ENCODE results near the gene RAB11FIP4. TPM values are rescaled to one million over a fixed set of nuclear protein-coding genes. Genes with fewer than 3 reads are reported as not detected.
A peak's percentile ranks its signal among the peaks of the same experiment; 100 is the strongest.

RAB11FIP4 gene
- total RNA-seq, 1 donor from 2014 or later, result 1.0 TPM

DNA sequence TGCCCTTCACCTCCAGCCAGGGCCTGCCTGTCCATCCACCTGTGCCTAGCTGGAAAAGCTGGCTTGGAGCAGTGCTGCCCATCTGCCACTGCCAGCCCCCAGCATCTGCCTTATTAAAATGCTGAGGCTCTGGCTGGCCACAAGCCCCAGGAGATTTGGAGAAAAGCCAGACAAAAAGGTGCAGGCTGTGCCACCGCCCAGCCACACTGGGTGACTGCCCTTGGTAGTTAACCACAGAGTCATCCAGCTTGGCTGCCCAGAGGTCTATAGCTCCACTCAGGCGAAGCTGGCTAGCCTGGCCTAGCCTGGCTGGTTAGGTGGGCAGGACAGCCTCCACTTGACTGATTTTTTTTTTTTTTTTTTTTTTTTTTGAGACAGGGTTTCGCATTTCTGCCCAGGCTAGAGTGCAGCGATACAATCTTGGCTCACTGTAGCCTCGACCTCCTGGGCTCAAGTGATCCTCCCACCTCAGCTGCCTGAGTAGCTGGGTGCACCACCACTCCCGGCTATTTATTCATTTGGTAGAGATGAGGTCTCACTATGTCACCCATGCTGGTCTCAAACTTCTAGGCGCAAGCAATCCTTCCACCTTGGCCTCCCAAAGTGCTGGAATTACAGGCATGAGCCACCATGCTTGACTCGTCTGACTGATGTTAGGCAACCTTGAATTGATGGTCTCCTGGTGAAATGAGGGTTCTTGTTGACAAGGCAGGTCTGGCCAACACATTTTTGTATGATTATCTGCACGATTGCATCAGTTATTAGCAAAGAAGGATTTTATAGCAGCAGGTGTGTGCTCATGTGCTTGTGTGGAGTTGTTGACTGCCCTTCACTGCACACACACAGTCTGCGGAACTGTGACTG, 103.8 kb downstream of the RAB11FIP4 start:
- no peak overlapping the region for H3K27ac ChIP-seq (ENCODE audit: low read depth, low read length)
- no peaks in the 10 kb centered on the region for H3K9me3 ChIP-seq (ENCODE audit: control insufficient read depth in 3 of 3, low read length in 3 of 3)
- peaks cover 0 to 7% (median 0%) of the 10 kb centered on the region in 3 donors for H3K27me3 ChIP-seq (ENCODE audit: control insufficient read depth in 3 of 3, insufficient read depth in 3 of 3, low read length in 3 of 3)
- H3K36me3 ChIP-seq (ENCODE audit: control insufficient read depth in 3 of 3, insufficient read depth in 3 of 3, low read length in 3 of 3), result no peaks in the 10 kb centered on the region
- H3K4me1 ChIP-seq (ENCODE audit: control insufficient read depth in 3 of 3, insufficient read depth in 3 of 3, low read length in 3 of 3), result peaks cover 7 to 8% (median 7%) of the 10 kb centered on the region in 3 donors
- no peak overlapping the region for H3K9ac ChIP-seq (ENCODE audit: low read depth in 1 of 3, low read length in 3 of 3)
- no peak overlapping the region for H3K4me3 ChIP-seq (ENCODE audit: low read length in 3 of 3)

DNA sequence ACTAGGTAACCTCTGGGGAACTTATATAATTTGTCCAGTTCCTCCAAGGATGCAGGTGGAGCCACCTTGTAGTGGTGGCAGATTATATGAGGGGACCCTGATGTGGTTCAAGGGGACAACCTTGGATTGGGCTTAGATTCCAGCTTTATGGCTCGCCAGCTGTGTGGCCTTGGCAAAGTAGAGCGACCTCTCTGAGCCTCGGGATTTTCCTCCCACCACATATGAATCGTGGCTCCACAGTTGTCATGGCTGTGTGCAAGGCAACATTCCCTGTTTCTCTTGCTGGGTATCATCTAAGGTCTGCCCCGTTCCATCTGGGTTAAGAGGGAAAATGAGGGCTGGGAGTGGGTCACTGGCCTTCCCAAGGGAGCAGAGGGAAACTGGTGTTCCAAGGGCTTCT, 104.6 kb downstream of the RAB11FIP4 start:
- H3K36me3 ChIP-seq (ENCODE audit: control insufficient read depth in 3 of 3, insufficient read depth in 3 of 3, low read length in 3 of 3), result no peaks in the 10 kb centered on the region
- no peak overlapping the region for H3K27ac ChIP-seq (ENCODE audit: low read depth, low read length)
- H3K9me3 ChIP-seq (ENCODE audit: control insufficient read depth in 3 of 3, low read length in 3 of 3), result no peaks in the 10 kb centered on the region
- H3K4me3 ChIP-seq (ENCODE audit: low read length in 3 of 3), result no peak overlapping the region
- H3K27me3 ChIP-seq (ENCODE audit: control insufficient read depth in 3 of 3, insufficient read depth in 3 of 3, low read length in 3 of 3), result peaks cover 0 to 7% (median 0%) of the 10 kb centered on the region in 3 donors
- H3K4me1 ChIP-seq (ENCODE audit: control insufficient read depth in 3 of 3, insufficient read depth in 3 of 3, low read length in 3 of 3), result peaks cover 7 to 15% (median 9%) of the 10 kb centered on the region in 3 donors
- no peak overlapping the region for H3K9ac ChIP-seq (ENCODE audit: low read depth in 1 of 3, low read length in 3 of 3)

DNA sequence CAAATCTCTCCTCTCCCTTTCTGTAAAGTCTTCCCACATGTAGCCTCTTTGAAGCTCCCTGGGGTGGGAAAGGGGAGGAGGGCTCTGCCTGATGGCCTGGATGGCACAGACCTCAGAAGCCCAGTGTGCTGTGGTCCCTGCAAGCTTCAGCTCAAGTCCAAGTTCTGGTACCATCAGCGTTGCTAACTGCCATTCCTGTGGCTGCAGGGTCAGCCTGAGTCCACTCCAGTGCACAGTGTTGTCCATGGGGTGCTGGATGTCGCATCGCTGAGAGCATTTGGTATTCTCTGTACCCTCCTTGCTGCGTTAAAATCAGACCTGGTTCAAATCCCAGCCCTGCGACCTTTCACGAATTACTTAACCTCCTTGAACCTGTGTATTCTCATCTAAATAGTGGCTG, 105.1 kb downstream of the RAB11FIP4 start:
- H3K9ac ChIP-seq (ENCODE audit: low read depth in 1 of 3, low read length in 3 of 3), result no peak overlapping the region
- H3K4me3 ChIP-seq (ENCODE audit: low read length in 3 of 3), result no peak overlapping the region
- peaks cover 7 to 15% (median 9%) of the 10 kb centered on the region in 3 donors for H3K4me1 ChIP-seq (ENCODE audit: control insufficient read depth in 3 of 3, insufficient read depth in 3 of 3, low read length in 3 of 3)
- H3K9me3 ChIP-seq (ENCODE audit: control insufficient read depth in 3 of 3, low read length in 3 of 3), result no peaks in the 10 kb centered on the region
- H3K27ac ChIP-seq (ENCODE audit: low read depth, low read length), result no peak overlapping the region
- H3K27me3 ChIP-seq (ENCODE audit: control insufficient read depth in 3 of 3, insufficient read depth in 3 of 3, low read length in 3 of 3), result peaks cover 0 to 7% (median 0%) of the 10 kb centered on the region in 3 donors
- no peaks in the 10 kb centered on the region for H3K36me3 ChIP-seq (ENCODE audit: control insufficient read depth in 3 of 3, insufficient read depth in 3 of 3, low read length in 3 of 3)

DNA sequence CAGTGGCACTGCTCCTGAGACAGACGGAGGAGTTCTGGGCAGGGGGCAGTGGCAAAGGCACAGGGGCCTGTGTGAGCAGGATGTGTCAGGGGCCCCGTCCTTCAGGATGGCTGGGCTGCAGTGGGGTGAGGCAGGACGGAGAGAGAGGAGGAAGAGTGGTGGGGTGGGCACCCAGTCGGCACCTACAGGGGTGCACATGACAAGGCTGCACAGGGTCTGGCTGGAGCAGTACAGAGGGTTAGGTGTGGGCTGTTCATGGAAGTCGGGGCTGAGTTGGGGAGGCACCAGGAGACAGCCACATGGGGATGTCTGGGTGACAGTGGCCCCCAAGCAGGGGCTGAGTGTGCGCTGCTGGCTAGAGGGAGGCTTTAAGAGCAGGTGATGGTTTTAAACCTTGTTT, 106.0 kb downstream of the RAB11FIP4 start:
- Histone ChIP-seq H3K9ac (ENCODE audit: low read depth in 1 of 3, low read length in 3 of 3) (no peak overlapping the region), H3K27ac (ENCODE audit: low read depth, low read length) (no peak overlapping the region), H3K36me3 (ENCODE audit: control insufficient read depth in 3 of 3, insufficient read depth in 3 of 3, low read length in 3 of 3) (no peaks in the 10 kb centered on the region), H3K4me3 (ENCODE audit: low read length in 3 of 3) (no peak overlapping the region), H3K27me3 (ENCODE audit: control insufficient read depth in 3 of 3, insufficient read depth in 3 of 3, low read length in 3 of 3) (peaks cover 0 to 7% (median 0%) of the 10 kb centered on the region in 3 donors), H3K4me1 (ENCODE audit: control insufficient read depth in 3 of 3, insufficient read depth in 3 of 3, low read length in 3 of 3) (peaks cover 7 to 15% (median 9%) of the 10 kb centered on the region in 3 donors), H3K9me3 (ENCODE audit: control insufficient read depth in 3 of 3, low read length in 3 of 3) (no peaks in the 10 kb centered on the region)

DNA sequence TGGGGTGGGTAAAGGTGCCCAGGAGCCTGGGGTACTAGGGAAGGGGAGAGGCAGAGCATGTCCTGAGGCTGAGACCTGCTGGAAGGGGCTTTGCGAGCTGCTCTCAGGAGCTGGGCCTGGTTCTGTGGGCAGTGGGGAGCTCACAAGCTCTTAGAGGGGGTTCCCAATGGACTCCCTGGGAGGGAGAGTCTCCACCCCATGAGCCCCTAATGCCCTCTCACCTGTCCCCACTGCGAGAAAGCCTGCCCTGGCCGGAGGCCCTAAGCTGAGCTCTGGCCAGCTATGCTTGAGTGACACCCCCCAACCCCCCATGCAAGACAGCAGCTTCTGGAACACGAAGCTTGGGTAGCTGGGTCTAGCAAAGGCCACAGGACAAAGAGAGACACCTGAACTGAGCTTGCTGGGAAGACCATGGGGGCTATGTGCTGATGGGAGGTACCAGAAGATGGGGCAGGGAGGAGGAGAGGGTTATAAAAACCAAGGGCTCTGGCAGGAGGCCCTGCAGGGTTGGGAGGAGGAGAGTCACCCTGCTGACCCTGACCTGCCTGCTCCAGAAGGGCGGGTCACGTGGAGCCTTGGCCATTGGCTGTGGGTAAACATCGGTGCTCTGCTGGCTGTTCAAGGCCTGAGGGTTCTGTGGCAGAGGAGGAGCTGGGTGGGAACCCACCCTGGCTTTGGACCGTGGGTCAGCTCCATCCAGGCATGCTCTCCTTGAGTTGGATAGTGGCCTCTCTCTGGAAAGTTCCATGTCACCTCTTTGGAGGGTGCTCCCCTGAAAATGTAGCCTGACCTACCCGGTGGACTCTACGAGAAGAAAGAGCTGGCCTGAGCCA, 106.7 kb downstream of the RAB11FIP4 start:
- Histone ChIP-seq H3K27ac (ENCODE audit: low read depth, low read length) (no peak overlapping the region), H3K36me3 (ENCODE audit: control insufficient read depth in 3 of 3, insufficient read depth in 3 of 3, low read length in 3 of 3) (no peaks in the 10 kb centered on the region), H3K9ac (ENCODE audit: low read depth in 1 of 3, low read length in 3 of 3) (no peak overlapping the region), H3K9me3 (ENCODE audit: control insufficient read depth in 3 of 3, low read length in 3 of 3) (no peaks in the 10 kb centered on the region), H3K4me1 (ENCODE audit: control insufficient read depth in 3 of 3, insufficient read depth in 3 of 3, low read length in 3 of 3) (peaks cover 7 to 15% (median 9%) of the 10 kb centered on the region in 3 donors), H3K27me3 (ENCODE audit: control insufficient read depth in 3 of 3, insufficient read depth in 3 of 3, low read length in 3 of 3) (peaks cover 0 to 7% (median 0%) of the 10 kb centered on the region in 3 donors), H3K4me3 (ENCODE audit: low read length in 3 of 3) (no peak overlapping the region)

DNA sequence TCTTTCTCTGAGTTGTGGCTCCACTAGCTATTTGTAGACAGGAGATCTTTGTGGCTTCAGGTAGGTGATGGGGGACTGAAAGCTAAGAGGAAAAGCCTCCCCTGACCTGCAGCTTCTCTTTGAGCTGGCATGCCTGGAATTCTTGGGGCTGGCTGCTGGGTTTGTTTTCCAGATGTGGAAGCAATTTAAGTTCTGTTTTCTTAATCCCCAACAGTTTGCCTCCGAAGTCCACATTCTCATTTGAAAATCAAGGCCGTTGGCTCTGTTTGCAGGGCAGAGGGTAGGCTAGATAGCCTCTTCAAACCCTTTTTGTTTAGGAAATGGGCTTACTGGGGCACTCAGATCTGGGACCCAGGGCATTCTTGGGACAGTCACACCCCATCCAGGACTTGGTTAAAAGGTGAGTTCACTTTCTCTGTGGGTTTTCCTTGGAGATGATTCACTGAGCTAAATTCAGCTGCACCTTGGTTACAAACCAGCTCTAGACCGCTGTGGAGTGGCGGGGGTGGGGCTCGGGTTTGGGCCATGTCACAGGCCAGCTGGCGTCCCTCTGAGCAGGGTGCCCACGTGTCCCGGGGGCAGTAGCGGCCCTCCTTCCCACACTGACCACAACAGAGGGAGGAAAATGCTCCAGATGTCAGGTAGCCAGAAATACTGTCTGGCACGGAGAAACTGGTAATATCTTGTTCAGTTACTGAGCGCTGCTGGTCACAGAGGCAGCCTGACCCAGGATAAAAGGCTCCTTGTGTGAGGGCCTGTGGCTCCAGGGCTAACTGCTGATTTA, 108.5 kb downstream of the RAB11FIP4 start:
- Histone ChIP-seq H3K27ac (ENCODE audit: low read depth, low read length) (peak overlapping the region; percentile 77), H3K4me3 (ENCODE audit: low read length in 3 of 3) (peak overlapping the region; percentile 4 to 17 (median 17)), H3K27me3 (ENCODE audit: control insufficient read depth in 3 of 3, insufficient read depth in 3 of 3, low read length in 3 of 3) (peaks cover 0 to 7% (median 0%) of the 10 kb centered on the region in 3 donors), H3K4me1 (ENCODE audit: control insufficient read depth in 3 of 3, insufficient read depth in 3 of 3, low read length in 3 of 3) (peaks cover 7 to 15% (median 9%) of the 10 kb centered on the region in 3 donors), H3K36me3 (ENCODE audit: control insufficient read depth in 3 of 3, insufficient read depth in 3 of 3, low read length in 3 of 3) (no peaks in the 10 kb centered on the region), H3K9me3 (ENCODE audit: control insufficient read depth in 3 of 3, low read length in 3 of 3) (no peaks in the 10 kb centered on the region), H3K9ac (ENCODE audit: low read depth in 1 of 3, low read length in 3 of 3) (peak overlapping the region in 2 of 3 donors; percentile 4 to 61)

DNA sequence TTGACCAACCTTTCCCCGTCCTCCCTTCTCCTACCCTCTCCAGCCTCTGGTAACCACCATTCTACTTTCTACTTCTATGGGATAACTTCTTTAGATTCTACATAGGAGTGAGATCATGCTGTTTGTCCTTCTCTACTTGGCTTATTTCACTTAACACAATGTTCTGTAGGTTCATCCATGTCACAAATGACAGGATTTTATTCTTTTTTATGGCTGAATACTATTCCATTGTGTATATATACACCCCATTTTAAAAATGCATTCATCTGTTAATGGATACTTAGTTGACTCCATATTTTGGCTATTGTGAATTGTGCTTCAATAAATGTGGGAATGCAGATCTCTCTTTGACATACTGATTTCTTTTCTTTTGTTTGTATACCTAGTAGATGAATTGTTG, 115.0 kb downstream of the RAB11FIP4 start:
- no peaks in the 10 kb centered on the region for H3K9me3 ChIP-seq (ENCODE audit: control insufficient read depth in 3 of 3, low read length in 3 of 3)
- peaks cover 0 to 3% (median 0%) of the 10 kb centered on the region in 3 donors for H3K27me3 ChIP-seq (ENCODE audit: control insufficient read depth in 3 of 3, insufficient read depth in 3 of 3, low read length in 3 of 3)
- peaks cover 13 to 21% (median 18%) of the 10 kb centered on the region in 3 donors for H3K4me1 ChIP-seq (ENCODE audit: control insufficient read depth in 3 of 3, insufficient read depth in 3 of 3, low read length in 3 of 3)
- no peak overlapping the region for H3K27ac ChIP-seq (ENCODE audit: low read depth, low read length)
- H3K4me3 ChIP-seq (ENCODE audit: low read length in 3 of 3), result no peak overlapping the region
- no peaks in the 10 kb centered on the region for H3K36me3 ChIP-seq (ENCODE audit: control insufficient read depth in 3 of 3, insufficient read depth in 3 of 3, low read length in 3 of 3)
- H3K9ac ChIP-seq (ENCODE audit: low read depth in 1 of 3, low read length in 3 of 3), result no peak overlapping the region

DNA sequence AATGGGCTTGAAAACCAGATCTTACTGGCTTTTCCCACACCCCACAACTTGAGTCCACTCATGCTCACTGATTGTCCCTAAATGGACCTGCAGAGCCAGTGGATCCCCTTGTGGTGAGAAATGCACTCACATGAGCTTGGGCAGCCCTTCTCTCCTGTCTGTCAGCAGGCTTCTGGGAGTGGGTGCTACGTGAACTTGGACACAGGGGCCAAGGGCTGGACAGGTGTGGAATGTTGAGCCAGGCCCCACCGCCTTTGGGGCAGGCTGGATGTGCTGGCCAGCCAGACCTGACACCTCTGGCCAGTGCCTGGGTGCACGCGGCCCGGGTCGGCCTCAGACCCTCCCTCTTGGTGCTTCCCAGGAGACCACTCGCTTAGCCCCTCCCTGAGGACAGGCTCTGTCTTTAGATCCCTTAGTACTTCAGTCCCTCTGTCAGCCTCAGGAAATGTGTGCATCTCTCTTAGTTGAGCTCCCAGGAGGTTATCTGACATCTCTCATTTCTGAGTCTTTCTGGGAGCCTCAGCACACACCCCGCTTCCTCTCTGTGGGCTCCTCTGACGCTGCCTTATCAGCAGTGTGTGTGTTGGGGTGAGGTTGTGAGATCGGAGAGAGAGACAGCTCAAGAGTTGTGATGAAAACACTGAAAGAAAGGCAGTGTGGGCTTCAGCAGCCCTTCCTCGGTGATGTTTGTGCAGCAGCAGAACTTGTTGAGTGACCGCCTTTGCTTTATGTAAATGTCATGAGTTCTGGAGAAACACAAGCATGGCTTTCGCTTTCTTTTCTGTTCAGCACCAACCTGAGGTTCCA, 117.0 kb downstream of the RAB11FIP4 start:
- peaks cover 13 to 23% (median 18%) of the 10 kb centered on the region in 3 donors for H3K4me1 ChIP-seq (ENCODE audit: control insufficient read depth in 3 of 3, insufficient read depth in 3 of 3, low read length in 3 of 3)
- H3K9ac ChIP-seq (ENCODE audit: low read depth in 1 of 3, low read length in 3 of 3), result no peak overlapping the region
- peaks cover 0 to 3% (median 0%) of the 10 kb centered on the region in 3 donors for H3K27me3 ChIP-seq (ENCODE audit: control insufficient read depth in 3 of 3, insufficient read depth in 3 of 3, low read length in 3 of 3)
- no peaks in the 10 kb centered on the region for H3K36me3 ChIP-seq (ENCODE audit: control insufficient read depth in 3 of 3, insufficient read depth in 3 of 3, low read length in 3 of 3)
- no peaks in the 10 kb centered on the region for H3K9me3 ChIP-seq (ENCODE audit: control insufficient read depth in 3 of 3, low read length in 3 of 3)
- peak overlapping the region in 1 of 3 donors; percentile 15 for H3K4me3 ChIP-seq (ENCODE audit: low read length in 3 of 3)
- H3K27ac ChIP-seq (ENCODE audit: low read depth, low read length), result no peak overlapping the region
